Erythroblast (primary cell): Measurements from ENCODE around the gene SYT3.

ENCODE experiments used
- GATA1 ChIP-seq: IDR thresholded peaks from 2 replicates; pipeline ENCODE4 v1.6.1; 2011; ENCODE audit warnings: low read depth, mild to moderate bottlenecking, control low read depth, low read length, moderate library complexity
- POLR2A ChIP-seq: IDR thresholded peaks from 2 replicates; pipeline ENCODE4 v1.6.1; 2011; ENCODE audit warnings: mild to moderate bottlenecking, low read length

DNA sequence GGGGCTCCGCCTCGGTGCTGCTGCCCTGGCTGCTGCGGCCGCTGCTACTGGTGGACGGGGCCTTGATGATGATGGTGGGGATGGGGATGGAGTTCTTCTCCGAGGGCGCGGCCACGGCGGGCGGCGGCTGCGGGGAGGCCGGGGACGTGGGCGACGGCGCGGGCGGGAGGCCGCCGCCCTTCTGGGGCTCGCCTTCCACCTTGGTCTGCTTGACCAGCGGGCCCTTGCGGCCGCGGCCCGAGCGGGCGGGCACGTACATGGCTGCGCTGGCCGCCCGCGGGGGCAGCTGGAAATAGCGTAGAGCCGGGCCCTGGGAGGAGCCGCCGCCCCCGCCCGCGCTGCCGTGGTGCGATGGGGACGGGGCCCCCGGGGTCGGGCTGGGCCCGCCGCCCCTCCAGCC is 28.7 kb upstream of the SYT3 start:
- TF ChIP-seq POLR2A (no peak), GATA1 (no peak)
